HepG2 (cell line): Measurements from ENCODE around the gene PMVK. TPM values are rescaled to one million over a fixed set of nuclear protein-coding genes. Genes with fewer than 3 reads are reported as not detected.

ENCODE experiments used
- ATAC-seq: fragments of 200-7000 bp; cut with Tn5 transposase; 3 replicates; pipeline ENCODE4 v1.9.1; 2020; ENCODE audit warnings: mild to moderate bottlenecking, moderate library complexity
- BruUV-seq: library from RNA; stranded (reverse); fragments of 400-500 nt; replicated peaks from 2 replicates; lab custom pipeline; 2021; lab: Mats Ljungman, UMichigan
- CTCF ChIA-PET: fragments of 300-600 bp; formaldehyde crosslinking; extraction: SDS; loops from one replicate; lab custom pipeline; 2021; ENCODE audit warnings: low total read pairs, inconsistent platforms, low intra/inter-chr PET ratio; lab: Yijun Ruan, JAX
- POLR2A ChIA-PET: fragments of 350-600 bp; sonication (Branson Sonifier 250); formaldehyde crosslinking; loops from one replicate; lab custom pipeline; 2020; ENCODE audit warnings: antibody characterized with exemption, inconsistent platforms; lab: Yijun Ruan, JAX
- DNase-seq: peaks from one replicate; pipeline ENCODE4 v3.0.0-alpha.2; 2015; ENCODE audit warnings: low spot score
- FAIRE-seq: peaks from 3 replicates; lab custom pipeline; 2011; peaks lifted over from hg19 to GRCh38; lab: Jason Lieb, UNC
- H2AFZ ChIP-seq: one replicate; pipeline ENCODE4 v1.6.1; 2011; ENCODE audit warnings: low read length, inconsistent platforms
- H3K27ac ChIP-seq: fragments of 300-600 bp; 3 replicates; pipeline ENCODE4 v1.8.0; 2011; ENCODE audit warnings: mixed run types, mild to moderate bottlenecking, mixed read lengths, low read length, inconsistent platforms; ENCODE audit not compliant: insufficient read depth; ENCODE audit errors: extremely low read length
- H3K27me3 ChIP-seq, 2 experiments: fragments of 200-600 bp in 1 of 2; 2 replicates in 1 of 2; 3 replicates in 1 of 2; pipeline versions ENCODE4 v1.6.0 to v1.8.0; 2011; ENCODE audit warnings: low read length in 2 of 2, mild to moderate bottlenecking in 2 of 2, moderate library complexity in 2 of 2, inconsistent platforms in 1 of 2; ENCODE audit not compliant: insufficient read depth in 2 of 2, control insufficient read depth in 1 of 2
- H3K36me3 ChIP-seq, 2 experiments: fragments of 200-600 bp in 1 of 2; replicated peaks in 1 of 2; 2 replicates in 1 of 2; 3 replicates in 1 of 2; pipeline versions ENCODE4 v1.5.1 to v1.8.0; 2011; ENCODE audit warnings: low read length in 2 of 2, inconsistent platforms in 1 of 2; ENCODE audit not compliant: insufficient read depth in 2 of 2, control insufficient read depth in 1 of 2
- H3K4me1 ChIP-seq: 2 replicates; pipeline ENCODE4 v1.5.1; 2012; ENCODE audit warnings: low read length, inconsistent platforms; ENCODE audit not compliant: insufficient read depth
- H3K4me2 ChIP-seq: 2 replicates; pipeline ENCODE4 v1.6.0; 2011; ENCODE audit warnings: low read depth, low read length, inconsistent platforms
- H3K4me3 ChIP-seq, 3 experiments: fragments of 200-600 bp in 1 of 3; sonication (generic), shearing (Covaris generic) in 1 of 3; replicated peaks in 1 of 3; 2 replicates each; pipeline ENCODE4 v1.5.1; 2011 to 2016; ENCODE audit warnings: low read length in 3 of 3, inconsistent platforms in 2 of 3, low read depth in 2 of 3, mild to moderate bottlenecking in 2 of 3, control low read depth in 1 of 3, mixed read lengths in 1 of 3; ENCODE audit not compliant: insufficient read depth in 1 of 3
- H3K79me2 ChIP-seq: one replicate; pipeline ENCODE4 v1.6.1; 2011; ENCODE audit warnings: low read length, inconsistent platforms; ENCODE audit not compliant: insufficient read depth
- H3K9ac ChIP-seq: 2 replicates; pipeline ENCODE4 v1.6.0; 2011; ENCODE audit warnings: mild to moderate bottlenecking, low read depth, low read length, inconsistent platforms; ENCODE audit not compliant: insufficient read depth
- H3K9me3 ChIP-seq: 2 replicates; pipeline ENCODE4 v1.5.1; 2012; ENCODE audit warnings: mild to moderate bottlenecking, low read length
- H4K20me1 ChIP-seq: 2 replicates; pipeline ENCODE4 v1.6.0; 2011; ENCODE audit warnings: inconsistent platforms, mild to moderate bottlenecking, low read length, moderate library complexity; ENCODE audit not compliant: insufficient read depth
- AKAP8 ChIP-seq: sonication (generic); formaldehyde crosslinking; IDR thresholded peaks from 2 replicates; pipeline ENCODE4 v1.5.1; 2020; ENCODE audit warnings: mild to moderate bottlenecking, missing genetic modification reagents
- ATF4 ChIP-seq, 2 experiments: fragments of 450-650 bp in 1 of 2; sonication (generic) in 1 of 2; formaldehyde crosslinking; IDR thresholded peaks; 2 replicates each; pipeline versions ENCODE4 v1.5.0 to v1.8.0; 2020 to 2022; ENCODE audit warnings: mild to moderate bottlenecking in 1 of 2, missing genetic modification reagents in 1 of 2
- E2F1 ChIP-seq: sonication (generic); formaldehyde crosslinking; IDR thresholded peaks from 2 replicates; pipeline ENCODE4 v1.5.0; 2020; ENCODE audit warnings: missing genetic modification reagents
- HOXA5 ChIP-seq: sonication (generic); formaldehyde crosslinking; IDR thresholded peaks from 2 replicates; pipeline ENCODE4 v1.4.0; 2020; ENCODE audit warnings: missing genetic modification reagents
- ISL2 ChIP-seq: sonication (generic); formaldehyde crosslinking; IDR thresholded peaks from 2 replicates; pipeline ENCODE4 v1.5.0; 2020; ENCODE audit warnings: missing genetic modification reagents
- KMT2B ChIP-seq: IDR thresholded peaks from 2 replicates; pipeline ENCODE4 v1.6.1; 2016; ENCODE audit warnings: missing genetic modification reagents, missing compliant biosample characterization
- MED1 ChIP-seq: sonication (generic); formaldehyde crosslinking; IDR thresholded peaks from 2 replicates; pipeline ENCODE4 v1.4.0; 2020; ENCODE audit warnings: missing genetic modification reagents
- NFYB ChIP-seq: sonication (generic); formaldehyde crosslinking; IDR thresholded peaks from 2 replicates; pipeline ENCODE4 v1.4.0; 2020; ENCODE audit warnings: missing genetic modification reagents
- PHF8 ChIP-seq: sonication (generic); formaldehyde crosslinking; IDR thresholded peaks from 2 replicates; pipeline ENCODE4 v1.5.0; 2020; ENCODE audit warnings: missing genetic modification reagents
- SALL2 ChIP-seq: sonication (generic); formaldehyde crosslinking; IDR thresholded peaks from 2 replicates; pipeline ENCODE4 v1.8.1; 2023; ENCODE audit warnings: mild to moderate bottlenecking, missing genetic modification reagents, inconsistent platforms
- TAF1 ChIP-seq: sonication (generic); formaldehyde crosslinking; IDR thresholded peaks from 2 replicates; pipeline ENCODE4 v1.4.0; 2020; ENCODE audit warnings: missing genetic modification reagents
- TMF1 ChIP-seq: sonication (generic); formaldehyde crosslinking; IDR thresholded peaks from 2 replicates; pipeline ENCODE4 v1.8.1; 2022; ENCODE audit warnings: low read depth, missing genetic modification reagents
- TRIM24 ChIP-seq: sonication (generic); formaldehyde crosslinking; IDR thresholded peaks from 2 replicates; pipeline ENCODE4 v1.8.0; 2022; ENCODE audit warnings: mild to moderate bottlenecking, missing genetic modification reagents
- ZNF580 ChIP-seq: IDR thresholded peaks from 2 replicates; pipeline ENCODE4 v1.6.1; 2016; ENCODE audit warnings: low read depth, borderline replicate concordance
- ZNF770 ChIP-seq: sonication (generic); formaldehyde crosslinking; IDR thresholded peaks from 2 replicates; pipeline ENCODE4 v1.5.0; 2020; ENCODE audit warnings: mild to moderate bottlenecking, missing genetic modification reagents
- ZSCAN20 ChIP-seq: sonication (generic); formaldehyde crosslinking; IDR thresholded peaks from 2 replicates; pipeline ENCODE4 v1.4.0; 2020; ENCODE audit warnings: missing genetic modification reagents, mild to moderate bottlenecking, borderline replicate concordance
- WGBS: methylation state at CpG from one replicate; pipeline ENCODE4 v1.1.6; 2017; ENCODE audit warnings: low lambda C conversion rate; 5-methylcytosine and 5-hydroxymethylcytosine counted together
- in situ Hi-C: cut with HindIII; loops from 2 replicates; pipeline ENCODE4 v1.10.0; 2017; ENCODE audit warnings: low pct_unique_long_range_greater_than_20kb; ENCODE audit not compliant: extremely low pct_ligation_motif_present
- intact Hi-C: fragments of 100-400 bp; cut with micrococcal nuclease; formaldehyde crosslinking; loops from one replicate; pipeline ENCODE4 v1.10.0; 2022; ENCODE audit not compliant: unreplicated experiment
- polyA plus RNA-seq, 8 experiments: library from polyadenylated mRNA; depleted of rRNA in 3 of 8; stranded (reverse) in 7 of 8; unstranded in 1 of 8; fragments of >200 nt; fragmentation: Illumina TruSeq in 4 of 8; extraction: Trizol in 4 of 8; gene quantifications; 2 replicates each; pipeline versions ENCODE4 v1.2.1 to v1.2.3, GENCODE V29; 2011 to 2016; ENCODE audit warnings: low read depth in 4 of 8, missing spikeins in 1 of 8, mixed read lengths in 1 of 8; ENCODE audit not compliant: insufficient read depth in 1 of 8
- total RNA-seq, 5 experiments: library from RNA; depleted of rRNA; stranded (reverse); fragments of >200 nt; fragmentation: Illumina TruSeq; extraction: Trizol; gene quantifications; 2 replicates each; pipeline ENCODE4 v1.2.3, GENCODE V29; 2016; ENCODE audit warnings: low read depth in 1 of 5

Gene PMVK
- total and polyA plus RNA-seq, 2 of the 13 experiments (the other 11 are each of a cell fraction or from before 2014, with no cell fraction given) = 3.9 to 12.6 TPM

GRCh38 chr1:154961207-154962155 is 25.0 kb upstream of the PMVK start, which contains the start of gene PYGO2:
TSS of gene PYGO2 (minus strand) at chr1:154961782. CDS start at chr1:154961576, 206 bp downstream.
- Histone ChIP-seq H3K4me3 (peak within 1 kb of the TSS; percentile 72 to 87 (median 80)), H3K9ac (peak within 1 kb of the TSS; percentile 97), H2AFZ (no peak within 1 kb of the TSS), H3K4me1 (peaks cover 48% of the 10 kb centered on the region), H4K20me1 (no peaks in the 10 kb centered on the region), H3K27me3 (no peaks in the 10 kb centered on the region; a peak in 1 of 5 replicates), H3K4me2 (peak within 1 kb of the TSS; percentile 92), H3K36me3 (peaks cover 14 to 45% of the 10 kb centered on the region in 2 experiments), H3K79me2 (peaks cover 17% of the 10 kb centered on the region), H3K9me3 (no peaks in the 10 kb centered on the region), H3K27ac (peak within 1 kb of the TSS; percentile 96)
- DNase-seq (peak; percentile 65), FAIRE-seq (peak; percentile 55), ATAC-seq (peak; percentile 87)
- CTCF ChIA-PET = interaction anchor here (0.9 to 3.7 kb wide), 4 partner anchors 11 to 100 kb away, joined by 3 to 24 read pairs (median 4); no protein-coding TSS in a partner anchor
- in situ Hi-C loops = loop anchor here (5.0 kb wide), 1 partner anchor 36 kb away; no protein-coding TSS in a partner anchor
- POLR2A ChIA-PET = interaction anchor here (0.6 to 8.3 kb wide), 11 partner anchors 12 to 123 kb away, joined by 3 to 148 read pairs (median 8); partner anchors contain the start of genes ADAM15, CKS1B, FLAD1 and PMVK
- intact Hi-C loops = loop anchor here (2.0 kb wide), 1 partner anchor 39 kb away; no protein-coding TSS in a partner anchor
- no TSS peak for BruUV-seq
- 3% methylated on average over 37 of the region's 93 CpGs for WGBS
- TF ChIP-seq MED1 (CRISPR knock-in tag) (peak; percentile 60), PHF8 (peak; percentile 79; the same call in 1 of the 2 replicates), ZNF580 (CRISPR knock-in tag) (peak; percentile 56; the same call in 1 of the 2 replicates), HOXA5 (CRISPR knock-in tag) (0 out of 2 replicates have a peak, but pooled peaks have one; percentile 85), TRIM24 (CRISPR knock-in tag) (no peak), ZNF770 (CRISPR knock-in tag) (peak; percentile 45; the same call in 1 of the 2 replicates), E2F1 (CRISPR knock-in tag) (peak; percentile 57), TMF1 (peak; percentile 23; the same call in 1 of the 2 replicates), AKAP8 (CRISPR knock-in tag) (peak; percentile 90), ATF4 (CRISPR knock-in tag; IDR thresholded peaks at IDR 0.05) (peak in 1 of 2 experiments; percentile 20; a peak in 1 of 4 replicates), TAF1 (CRISPR knock-in tag) (peak; percentile 89), KMT2B (CRISPR knock-in tag) (peak; percentile 79; the same call in 1 of the 2 replicates), ZSCAN20 (CRISPR knock-in tag) (peak; percentile 89; the same call in 1 of the 2 replicates), ISL2 (CRISPR knock-in tag) (peak; percentile 72), NFYB (CRISPR knock-in tag) (peak; percentile 35; the same call in 1 of the 2 replicates), SALL2 (CRISPR knock-in tag) (peak; percentile 98)
